Calu3 (cell line): ENCODE measurements around the gene KANSL3. TPM values are rescaled to one million over a fixed set of nuclear protein-coding genes. Genes with fewer than 3 reads are reported as not detected.

ENCODE experiments used
- BruUV-seq: library from RNA; stranded (reverse); fragments of 400-500 nt; replicated peaks from 2 replicates; lab custom pipeline; 2021; lab: Mats Ljungman, UMichigan
- CTCF ChIA-PET: fragments of 300-600 bp; sonication (Branson Sonifier 250); formaldehyde crosslinking; loops from one replicate; lab custom pipeline; 2022; ENCODE audit warnings: antibody characterized with exemption; lab: Charles Lee
- DNase-seq: peaks from one replicate; pipeline ENCODE4 v3.0.0; 2022
- H3K27ac Mint-ChIP-seq: one replicate; pipeline ENCODE4 v1.8.0; 2022; ENCODE audit warnings: mixed read lengths; ENCODE audit not compliant: unreplicated experiment
- H3K27me3 Mint-ChIP-seq: one replicate; pipeline ENCODE4 v1.8.0; 2022; ENCODE audit warnings: mixed read lengths; ENCODE audit not compliant: unreplicated experiment
- H3K36me3 Mint-ChIP-seq: one replicate; pipeline ENCODE4 v1.8.0; 2022; ENCODE audit warnings: mild to moderate bottlenecking, moderate library complexity, mixed read lengths; ENCODE audit not compliant: insufficient read depth, unreplicated experiment
- H3K4me1 Mint-ChIP-seq: one replicate; pipeline ENCODE4 v1.8.0; 2022; ENCODE audit warnings: mild to moderate bottlenecking, low read depth, mixed read lengths; ENCODE audit not compliant: unreplicated experiment
- H3K4me3 Mint-ChIP-seq: one replicate; pipeline ENCODE4 v1.8.0; 2022; ENCODE audit warnings: mild to moderate bottlenecking, low read depth, moderate library complexity, mixed read lengths; ENCODE audit not compliant: unreplicated experiment
- H3K9me3 Mint-ChIP-seq: one replicate; pipeline ENCODE4 v1.8.0; 2022; ENCODE audit warnings: low read depth, mixed read lengths; ENCODE audit not compliant: unreplicated experiment
- intact Hi-C: fragments of 100-400 bp; cut with micrococcal nuclease; formaldehyde crosslinking; loops from one replicate; pipeline ENCODE4 v1.10.0; 2022; ENCODE audit not compliant: unreplicated experiment
- total RNA-seq: library from RNA; stranded (reverse); gene quantifications from 2 replicates; pipeline ENCODE4 v1.2.3, GENCODE V29; 2022
- TF ChIP-seq, protein P1 (sequence below): fragments of 200-600 bp; IDR thresholded peaks from one replicate; pipeline ENCODE4 v1.8.0; 2022; ENCODE audit warnings: antibody characterized with exemption; ENCODE audit not compliant: unreplicated experiment

The KANSL3 gene
- total RNA-seq, 1 experiment from 2014 or later = 39.6 TPM

GRCh38 chr2:96587843-96588242 is 50.3 kb downstream of the KANSL3 start:
- TF ChIP-seq, protein P1, sequence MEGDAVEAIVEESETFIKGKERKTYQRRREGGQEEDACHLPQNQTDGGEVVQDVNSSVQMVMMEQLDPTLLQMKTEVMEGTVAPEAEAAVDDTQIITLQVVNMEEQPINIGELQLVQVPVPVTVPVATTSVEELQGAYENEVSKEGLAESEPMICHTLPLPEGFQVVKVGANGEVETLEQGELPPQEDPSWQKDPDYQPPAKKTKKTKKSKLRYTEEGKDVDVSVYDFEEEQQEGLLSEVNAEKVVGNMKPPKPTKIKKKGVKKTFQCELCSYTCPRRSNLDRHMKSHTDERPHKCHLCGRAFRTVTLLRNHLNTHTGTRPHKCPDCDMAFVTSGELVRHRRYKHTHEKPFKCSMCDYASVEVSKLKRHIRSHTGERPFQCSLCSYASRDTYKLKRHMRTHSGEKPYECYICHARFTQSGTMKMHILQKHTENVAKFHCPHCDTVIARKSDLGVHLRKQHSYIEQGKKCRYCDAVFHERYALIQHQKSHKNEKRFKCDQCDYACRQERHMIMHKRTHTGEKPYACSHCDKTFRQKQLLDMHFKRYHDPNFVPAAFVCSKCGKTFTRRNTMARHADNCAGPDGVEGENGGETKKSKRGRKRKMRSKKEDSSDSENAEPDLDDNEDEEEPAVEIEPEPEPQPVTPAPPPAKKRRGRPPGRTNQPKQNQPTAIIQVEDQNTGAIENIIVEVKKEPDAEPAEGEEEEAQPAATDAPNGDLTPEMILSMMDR = no peak
- peak overlapping the region; percentile 7 for H3K27ac Mint-ChIP-seq
- H3K36me3 Mint-ChIP-seq = peaks cover 11% of the 10 kb centered on the region
- peaks cover 18% of the 10 kb centered on the region for H3K4me1 Mint-ChIP-seq
- intact Hi-C loops = no loop called here
- H3K4me3 Mint-ChIP-seq = no peak overlapping the region
- CTCF ChIA-PET = no interaction called here
- no TSS peak for BruUV-seq
- no peaks in the 10 kb centered on the region for H3K27me3 Mint-ChIP-seq
- DNase-seq = no peak
- no peaks in the 10 kb centered on the region for H3K9me3 Mint-ChIP-seq

- TF ChIP-seq, protein P1 = no peak
- intact Hi-C loops = loop anchor here (5.0 kb wide), 1 partner anchor 37 kb away; no protein-coding TSS in a partner anchor
- no peak for DNase-seq
- no TSS peak for BruUV-seq
- Mint-ChIP-seq H3K27ac (no peak overlapping the region), H3K36me3 (no peaks in the 10 kb centered on the region), H3K4me3 (no peak overlapping the region), H3K4me1 (peaks cover 18% of the 10 kb centered on the region), H3K27me3 (no peaks in the 10 kb centered on the region), H3K9me3 (no peaks in the 10 kb centered on the region)
- CTCF ChIA-PET = no interaction called here
These were observed 54.1 kb downstream of the KANSL3 start for GRCh38 chr2:96584017-96584416.

DNA sequence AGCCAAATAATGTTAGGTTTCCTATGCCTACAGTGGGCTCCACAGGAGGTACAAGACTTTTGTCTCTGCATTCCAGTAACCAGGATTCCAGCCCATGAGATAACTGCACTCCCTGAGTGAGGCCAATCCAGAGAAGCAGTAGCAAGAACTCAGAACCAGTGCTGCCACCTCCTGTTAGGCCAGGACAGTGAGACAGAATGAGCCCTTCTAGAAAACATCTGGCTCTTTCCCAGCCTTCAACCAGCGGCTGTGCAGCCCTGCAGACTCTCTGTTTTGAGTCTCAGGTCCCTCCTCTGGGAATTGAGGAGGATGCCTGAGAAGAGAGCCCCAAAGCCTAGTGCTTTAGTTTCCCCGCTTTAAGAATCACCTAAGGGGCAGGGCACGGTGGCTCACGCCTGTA is 57.3 kb downstream of the KANSL3 start:
- Mint-ChIP-seq H3K9me3 (no peaks in the 10 kb centered on the region), H3K27me3 (no peaks in the 10 kb centered on the region), H3K27ac (no peak overlapping the region), H3K4me1 (peaks cover 5% of the 10 kb centered on the region), H3K4me3 (no peak overlapping the region), H3K36me3 (no peaks in the 10 kb centered on the region)
- CTCF ChIA-PET = interaction anchor here (0.6 to 3.7 kb wide), 2 partner anchors 31 to 377 kb away, joined by 4 to 25 read pairs; no protein-coding TSS in a partner anchor
- peak; percentile 66 for DNase-seq
- intact Hi-C loops = loop anchor here (2.0 to 5.0 kb wide), 2 partner anchors 24 to 33 kb away; no protein-coding TSS in a partner anchor
- no TSS peak for BruUV-seq
- TF ChIP-seq, protein P1 = peak; percentile 58

DNA sequence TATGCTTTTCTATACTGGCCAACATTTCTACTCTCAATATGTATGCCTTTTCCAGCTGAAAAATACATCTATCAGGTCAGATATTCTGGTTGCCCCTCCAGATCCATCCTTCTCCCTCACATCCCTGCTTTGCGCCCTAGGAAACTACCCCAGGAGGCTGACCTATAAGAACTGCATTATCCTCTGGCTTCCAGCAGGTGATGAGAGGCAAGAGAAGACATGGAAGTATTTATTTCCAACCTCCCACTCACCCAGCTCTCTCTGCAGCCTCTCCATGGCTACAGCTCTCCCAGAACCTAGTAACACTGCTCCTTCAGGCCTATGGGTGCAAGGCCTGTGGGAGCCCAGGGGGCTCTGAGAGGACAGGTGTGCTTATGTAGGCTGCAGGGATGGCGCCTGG is 58.7 kb downstream of the KANSL3 start:
- H3K36me3 Mint-ChIP-seq = no peaks in the 10 kb centered on the region
- no peaks in the 10 kb centered on the region for H3K27me3 Mint-ChIP-seq
- TF ChIP-seq, protein P1 = no peak
- DNase-seq = no peak
- no TSS peak for BruUV-seq
- H3K4me3 Mint-ChIP-seq = no peak overlapping the region
- CTCF ChIA-PET = interaction anchor here (3.7 kb wide), 1 partner anchor 29 kb away, joined by 25 read pairs; no protein-coding TSS in a partner anchor
- intact Hi-C loops = no loop called here
- H3K9me3 Mint-ChIP-seq = no peaks in the 10 kb centered on the region
- peaks cover 6% of the 10 kb centered on the region for H3K4me1 Mint-ChIP-seq
- H3K27ac Mint-ChIP-seq = no peak overlapping the region
